K562 (cell line): ENCODE measurements around the gene RTBDN. TPM values are rescaled to one million over a fixed set of nuclear protein-coding genes. Genes with fewer than 3 reads are reported as not detected.

Experiments used
- AFF1 ChIP-seq, 2 experiments: fragments of 450-650 bp; IDR thresholded peaks; 2 replicates each; pipeline ENCODE4 v1.6.1; 2018; ENCODE audit warnings: mild to moderate bottlenecking in 2 of 2, low read depth in 1 of 2; ENCODE audit not compliant: partially characterized antibody in 2 of 2
- GATAD2B ChIP-seq: fragments of 450-650 bp; IDR thresholded peaks from 2 replicates; pipeline ENCODE4 v1.6.1; 2017; ENCODE audit warnings: mild to moderate bottlenecking, borderline replicate concordance
- HNRNPK ChIP-seq: fragments of 200-400 bp; formaldehyde crosslinking; IDR thresholded peaks from one replicate; pipeline ENCODE4 v1.6.1; 2018; ENCODE audit warnings: mild to moderate bottlenecking, low read depth, low read length; ENCODE audit not compliant: poor library complexity, severe bottlenecking
- HOMEZ ChIP-seq: fragments of 250-450 bp; sonication (Bioruptor Pico); IDR thresholded peaks from 2 replicates; pipeline ENCODE4 v1.4.0; 2020; ENCODE audit warnings: mild to moderate bottlenecking, moderate library complexity
- MAFG ChIP-seq: fragments of 450-650 bp; conservative IDR thresholded peaks from 2 replicates; pipeline ENCODE4 v1.6.1; 2016; ENCODE audit warnings: missing genetic modification characterization, missing compliant biosample characterization
- MLLT1 ChIP-seq, 2 experiments: fragments of 450-650 bp; IDR thresholded peaks; 2 replicates each; pipeline ENCODE4 v1.6.1; 2016
- PHF20 ChIP-seq: fragments of 450-650 bp; IDR thresholded peaks from 2 replicates; pipeline ENCODE4 v1.6.1; 2018; ENCODE audit not compliant: partially characterized antibody
- POLR2H ChIP-seq: IDR thresholded peaks from 2 replicates; pipeline ENCODE4 v1.6.1; 2016; ENCODE audit warnings: missing genetic modification characterization, low read depth, mild to moderate bottlenecking, control low read depth, missing compliant biosample characterization, moderate library complexity
- RNF219 ChIP-seq: fragments of 250-450 bp; sonication (Bioruptor Pico); IDR thresholded peaks from 2 replicates; pipeline ENCODE4 v1.5.0; 2022; ENCODE audit warnings: mild to moderate bottlenecking
- SAP30 ChIP-seq: fragments of 200-600 bp; sonication (generic); IDR thresholded peaks from 2 replicates; pipeline ENCODE4 v1.6.1; 2012; ENCODE audit warnings: borderline replicate concordance, low read depth, mild to moderate bottlenecking, moderate library complexity, low read length, control low read depth, inconsistent platforms; ENCODE audit not compliant: insufficient read depth, poor library complexity, severe bottlenecking
- SIN3A ChIP-seq, 2 experiments: fragments of 150-350 bp in 1 of 2; IDR thresholded peaks; 2 replicates each; pipeline ENCODE4 v1.6.1; 2011 to 2016; ENCODE audit warnings: borderline replicate concordance in 2 of 2, low read depth in 2 of 2, low read length in 2 of 2, mild to moderate bottlenecking in 2 of 2, moderate library complexity in 2 of 2; ENCODE audit not compliant: control insufficient read depth in 1 of 2
- SMARCC2 ChIP-seq: fragments of 450-650 bp; IDR thresholded peaks from 2 replicates; pipeline ENCODE4 v1.6.1; 2017; ENCODE audit warnings: antibody characterized with exemption, moderate library complexity, mild to moderate bottlenecking, low read depth
- TAF15 ChIP-seq: fragments of 200-400 bp; formaldehyde crosslinking; IDR thresholded peaks from 2 replicates; pipeline ENCODE4 v1.6.1; 2017; ENCODE audit warnings: mild to moderate bottlenecking, low read depth, low read length, moderate library complexity
- TAF9B ChIP-seq: fragments of 450-650 bp; IDR thresholded peaks from 2 replicates; pipeline ENCODE4 v1.6.1; 2018; ENCODE audit warnings: mild to moderate bottlenecking; ENCODE audit not compliant: partially characterized antibody
- ZNF224 ChIP-seq: sonication (generic); formaldehyde crosslinking; IDR thresholded peaks from 2 replicates; pipeline ENCODE4 v1.8.0; 2022; ENCODE audit warnings: mild to moderate bottlenecking, missing genetic modification reagents
- ZNF76 ChIP-seq: fragments of 250-450 bp; sonication (Bioruptor Pico); IDR thresholded peaks from 2 replicates; pipeline ENCODE4 v1.4.0; 2020; ENCODE audit warnings: mild to moderate bottlenecking, moderate library complexity, borderline replicate concordance
- polyA plus RNA-seq, 8 experiments: library from polyadenylated mRNA; depleted of rRNA in 4 of 8; stranded (reverse) in 5 of 8; unstranded in 3 of 8; fragments of >200 nt; fragmentation: Nextera tagmentation in 2 of 8; fragmentation: Illumina TruSeq in 1 of 8; extraction: Ambion mirVana in 2 of 8; extraction: Trizol in 1 of 8; gene quantifications; 2 replicates each; pipeline versions ENCODE4 v1.2.1 to v1.2.3, GENCODE V29; 2011 to 2014; ENCODE audit warnings: inconsistent platforms in 1 of 8, missing spikeins in 1 of 8
- total RNA-seq, 7 experiments: library from RNA; depleted of rRNA in 6 of 7; stranded (reverse); fragments of >200 nt in 6 of 7; fragmentation: Illumina TruSeq in 2 of 7; extraction: Trizol in 2 of 7; gene quantifications; 2 replicates each; pipeline versions ENCODE4 v1.2.1 to v1.2.3, GENCODE V29; 2011 to 2021; ENCODE audit warnings: low replicate concordance in 1 of 7

RTBDN gene
- total and polyA plus RNA-seq, 9 of the 15 experiments (the other 6 are each of a cell fraction or from before 2014, with no cell fraction given) = 0.20 to 2.3 (median 0.72) TPM; not detected in 1

- TF ChIP-seq HOMEZ (CRISPR knock-in tag) (no peak), SIN3A (IDR thresholded peaks at IDR 0.05; ENCODE audit: borderline replicate concordance in 2 of 2, control insufficient read depth in 1 of 2, low read depth in 2 of 2, low read length in 2 of 2) (peak; percentile 72 to 87), MLLT1 (IDR thresholded peaks at IDR 0.05) (peak in 1 of 2 experiments; percentile 68; a peak in 1 of 4 replicates), PHF20 (peak; percentile 29), SAP30 (peak; percentile 58), ZNF224 (peak; percentile 6; the same call in 1 of the 2 replicates), HNRNPK (no peak), AFF1 (IDR thresholded peaks at IDR 0.05; ENCODE audit: low read depth in 1 of 2, partially characterized antibody in 2 of 2) (peak in 1 of 2 experiments; percentile 44), ZNF76 (CRISPR knock-in tag) (no peak), SMARCC2 (no peak), MAFG (tag) (no peak), RNF219 (CRISPR knock-in tag) (no peak), GATAD2B (peak; percentile 67; the same call in 1 of the 2 replicates), TAF15 (no peak), TAF9B (no peak), POLR2H (tag) (peak; percentile 82)
These were observed 32.7 kb downstream of the RTBDN start, which contains the start of the genes PRDX2 and THSD8 (continued) for GRCh38 chr19:12801466-12802266.
